Left ventricle myocardium superior (tissue), 1 donor: Measurements from ENCODE around the gene VAC14. TPM values are rescaled to one million over a fixed set of nuclear protein-coding genes. Genes with fewer than 3 reads are reported as not detected.
"Not testable (repeated sequence)": the region's sequence is repeated elsewhere in the genome, so short reads cannot be mapped to it uniquely, and the experiment has no call there.

Experiments used
- ATAC-seq: fragments of 200-7000 bp; cut with Tn5 transposase; one replicate; pipeline ENCODE4 v1.9.1; 2020; ENCODE audit warnings: mild to moderate bottlenecking, moderate library complexity
- DNase-seq: peaks from one replicate; pipeline ENCODE4 v3.0.0-alpha.2; 2020
- intact Hi-C: fragments of 100-400 bp; cut with micrococcal nuclease; formaldehyde crosslinking; loops from one replicate; pipeline ENCODE4 v1.11.0; 2022
- total RNA-seq: library from RNA; stranded (reverse); fragmentation: NEBNext Ultra II Directional; extraction: Animal tissue kit (Norgen Biotek cat#: 25700); gene quantifications from one replicate; pipeline ENCODE4 v1.2.1, GENCODE V29; 2021
- donor health status: DM: no; HTN: yes; CAD: no; lungs with severe emphysema.

Gene VAC14
- total RNA-seq, 1 donor from 2014 or later: 20.4 TPM

DNA sequence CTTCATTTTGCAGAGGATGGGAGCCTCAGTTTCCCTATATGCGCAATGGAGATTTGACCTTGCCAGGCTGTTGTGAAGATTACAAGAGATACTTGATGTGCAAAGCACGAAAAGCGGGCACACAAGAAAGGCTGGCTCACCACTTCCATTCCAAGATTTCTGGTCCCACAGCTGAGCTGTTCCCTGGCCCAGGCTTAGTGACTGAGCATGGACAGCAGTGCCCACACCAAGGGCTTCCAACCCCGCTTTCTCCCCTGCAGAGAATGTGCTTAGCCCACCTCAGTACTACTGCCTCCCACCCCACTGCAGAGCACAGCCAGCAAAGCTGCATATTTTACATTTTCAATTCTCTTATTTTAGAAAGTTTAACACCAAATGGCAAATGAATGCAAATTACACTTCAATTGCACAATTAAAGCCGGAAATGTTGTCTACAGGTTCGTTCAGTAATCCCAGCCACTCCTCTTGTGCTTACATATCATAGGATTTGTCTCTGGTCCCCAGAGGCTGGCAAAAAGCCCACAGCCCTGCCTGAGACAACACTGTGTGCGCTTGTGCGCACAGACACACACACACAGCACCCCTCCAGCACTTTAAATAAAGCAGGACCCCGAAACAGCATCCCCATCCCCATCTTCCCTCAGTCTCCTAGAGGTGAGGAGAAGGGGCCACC lies 51.8 kb downstream of the VAC14 start:
- DNase-seq (no peak), ATAC-seq (no peak)
- intact Hi-C loops: no loop called here

DNA sequence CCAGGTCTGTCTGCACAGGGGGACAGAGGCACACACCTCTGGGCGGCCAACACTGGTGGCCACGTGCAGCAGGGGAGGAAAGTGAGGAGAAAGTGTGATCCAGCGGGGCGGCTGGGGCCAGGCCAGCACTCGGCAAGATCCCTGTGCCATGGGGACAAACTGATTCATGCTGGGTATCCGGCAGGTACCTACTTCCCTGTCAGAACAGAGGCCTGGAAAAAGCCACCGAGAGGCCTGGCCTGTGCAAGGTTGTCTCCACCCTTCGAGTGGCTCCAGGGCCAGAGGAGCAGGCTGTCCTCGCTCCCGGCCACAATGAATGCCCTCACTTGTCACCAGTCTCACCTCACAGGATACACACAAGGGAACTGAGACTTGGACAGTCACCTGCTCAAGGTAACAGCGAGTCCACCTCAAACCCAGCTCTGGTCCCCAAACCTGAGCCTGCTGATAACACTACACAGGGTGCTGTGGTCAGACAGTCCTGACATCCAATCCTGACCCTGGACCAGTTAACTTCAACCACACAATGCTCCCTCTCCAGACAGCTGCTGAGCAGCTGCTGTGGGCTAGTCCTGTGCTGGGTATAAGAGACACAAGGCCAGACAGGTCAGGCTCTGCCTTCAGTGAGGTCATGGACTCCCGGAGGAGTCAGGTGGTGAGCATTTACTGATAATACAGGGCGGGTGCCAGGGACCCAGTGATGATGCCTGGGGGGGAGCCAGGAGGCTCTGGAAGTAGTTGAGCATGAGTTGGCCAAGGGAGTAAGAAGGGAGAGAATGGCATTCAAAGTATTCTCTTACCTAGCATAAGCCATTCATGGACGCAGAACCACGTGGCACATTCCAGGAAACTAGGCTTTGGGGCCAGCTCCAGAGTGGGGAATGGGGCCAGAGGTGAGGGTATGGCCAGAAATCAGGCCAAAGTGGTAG lies 53.0 kb downstream of the VAC14 start:
- intact Hi-C loops: no loop called here
- ATAC-seq (peak; percentile 36), DNase-seq (peak; percentile 60)

DNA sequence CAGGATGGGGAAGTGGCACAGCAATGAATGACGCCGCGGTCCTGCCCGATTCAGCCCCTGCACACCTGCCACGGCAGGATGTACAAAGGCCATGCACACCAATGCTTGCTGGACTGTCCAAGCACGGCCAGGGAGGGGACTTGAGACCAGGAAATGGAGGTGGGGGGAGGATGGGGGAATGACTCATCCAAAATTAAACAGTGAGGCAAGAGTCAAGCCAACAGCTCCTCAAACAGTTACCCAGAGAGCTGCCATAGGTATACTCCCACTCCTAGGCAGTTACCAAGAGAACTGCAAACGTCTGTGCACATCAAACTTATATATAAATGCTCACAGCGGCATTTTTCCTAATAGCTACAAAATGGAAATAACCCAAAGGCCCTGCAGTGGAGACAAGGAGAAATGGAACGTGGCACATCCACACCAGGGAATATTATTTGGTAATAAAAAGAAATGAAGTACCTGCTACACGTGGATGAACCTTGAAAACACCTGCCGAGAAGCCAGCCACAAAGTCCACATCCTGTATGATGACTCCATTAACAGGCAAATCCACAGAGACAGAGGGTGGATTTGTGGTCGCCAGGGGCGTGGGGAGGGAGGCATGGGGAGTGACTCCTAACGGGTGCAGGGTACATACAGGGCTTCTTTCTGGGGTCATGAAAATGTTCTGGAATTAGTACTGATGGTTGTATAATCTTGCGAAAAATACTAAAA lies 54.1 kb downstream of the VAC14 start:
- ATAC-seq (peak; percentile 52), DNase-seq (peak; percentile 62)
- intact Hi-C loops: no loop called here

DNA sequence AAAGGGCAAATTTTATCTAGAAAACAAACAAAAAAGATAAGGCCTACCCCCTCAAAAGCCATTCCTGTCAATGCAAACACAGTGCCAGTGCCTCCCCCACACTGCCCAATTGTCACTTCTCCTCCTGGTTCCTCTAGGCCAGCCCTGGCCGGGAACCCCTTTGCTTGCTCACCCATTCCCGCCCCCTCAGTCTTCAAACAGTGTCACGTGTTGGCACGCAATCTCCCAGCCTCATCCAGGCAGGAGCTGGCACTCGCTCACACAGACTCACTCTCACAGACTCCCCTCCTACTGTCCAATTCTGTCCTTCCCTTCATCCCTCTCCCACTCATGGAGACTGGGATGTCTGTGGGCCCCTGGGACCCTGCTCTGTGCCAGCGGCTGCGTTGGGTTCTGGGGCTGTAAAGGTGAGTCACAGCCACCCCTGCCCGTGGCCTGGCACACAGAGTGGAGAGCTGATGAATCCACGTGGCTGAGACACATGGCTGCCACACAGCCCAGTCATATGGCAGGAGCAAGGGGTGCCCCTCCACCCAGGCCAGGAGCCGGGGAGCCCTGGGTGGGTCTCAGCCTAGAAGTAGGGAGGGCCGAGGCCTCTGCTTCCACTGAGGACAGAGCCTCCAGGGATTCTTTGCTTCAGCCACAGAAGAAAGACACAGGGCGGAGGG lies 54.8 kb downstream of the VAC14 start:
- intact Hi-C loops: no loop called here
- DNase-seq (peak; percentile 65), ATAC-seq (peak; percentile 27)

DNA sequence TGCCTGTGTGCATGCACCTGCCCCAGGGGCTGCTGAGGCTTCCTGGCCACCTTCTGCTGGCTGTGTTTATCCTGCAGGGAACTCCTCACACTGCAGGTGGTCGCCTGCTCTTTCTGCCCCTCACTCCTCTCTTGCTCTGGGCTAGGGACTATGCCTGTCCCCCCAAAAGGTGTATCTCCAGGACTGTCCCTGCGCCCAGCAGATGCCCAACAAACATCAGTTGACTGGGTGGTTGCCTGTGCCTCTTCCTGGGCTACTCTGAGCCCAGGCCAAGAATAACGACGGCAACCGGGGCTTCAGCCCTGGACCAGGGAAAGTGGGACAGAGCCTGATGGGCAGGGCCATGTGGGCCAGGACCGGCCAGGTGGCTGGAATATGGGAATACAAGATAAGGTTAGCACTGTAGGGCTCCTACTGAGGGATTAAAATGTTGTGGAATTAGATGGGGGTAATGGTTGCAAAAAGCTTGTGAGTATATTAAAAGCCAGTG lies 55.4 kb downstream of the VAC14 start:
- intact Hi-C loops: no loop called here
- ATAC-seq (no peak), DNase-seq (no peak)

DNA sequence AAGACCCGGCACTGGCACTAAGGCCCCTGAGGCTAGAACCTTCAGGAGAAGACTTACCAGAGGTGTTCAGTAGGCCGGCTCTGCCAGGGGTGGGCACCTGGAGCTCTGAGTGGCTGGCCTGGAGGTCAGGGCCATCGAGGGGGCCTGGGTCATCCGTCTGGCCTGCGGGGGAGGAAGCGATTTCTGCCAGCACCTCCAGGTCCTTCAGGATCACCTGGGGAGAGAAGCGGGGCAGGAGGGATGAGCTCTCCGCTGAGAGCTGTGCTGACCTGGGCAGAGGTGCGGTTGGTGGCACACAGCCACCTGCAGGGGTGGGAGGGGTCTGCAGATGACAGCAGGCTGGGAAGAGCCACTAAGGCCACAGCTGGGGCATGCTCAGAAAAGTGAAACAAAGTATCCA lies 56.6 kb downstream of the VAC14 start:
- intact Hi-C loops: no loop called here
- ATAC-seq (no peak), DNase-seq (no peak)

DNA sequence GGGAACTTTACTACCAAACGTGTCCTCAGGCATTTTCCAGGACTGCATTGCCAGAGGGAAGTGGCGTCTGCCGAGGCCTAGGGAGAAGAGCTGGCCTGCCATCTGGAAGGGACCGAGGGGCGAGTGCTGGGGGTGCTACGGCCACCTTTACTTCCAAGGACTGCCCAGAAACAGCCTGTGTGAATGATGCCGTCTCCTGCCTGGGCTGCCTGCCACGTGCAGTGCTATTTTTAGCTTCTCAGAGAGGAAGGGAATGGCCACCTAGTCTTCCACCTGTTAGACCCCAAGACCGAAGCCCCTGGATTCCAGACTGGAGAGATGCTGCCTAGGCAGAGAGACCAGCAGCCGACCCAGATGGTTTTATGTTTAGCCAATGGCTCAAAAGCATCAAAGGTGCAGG lies 57.2 kb downstream of the VAC14 start:
- intact Hi-C loops: no loop called here
- DNase-seq (peak; percentile 60), ATAC-seq (peak; percentile 11)

DNA sequence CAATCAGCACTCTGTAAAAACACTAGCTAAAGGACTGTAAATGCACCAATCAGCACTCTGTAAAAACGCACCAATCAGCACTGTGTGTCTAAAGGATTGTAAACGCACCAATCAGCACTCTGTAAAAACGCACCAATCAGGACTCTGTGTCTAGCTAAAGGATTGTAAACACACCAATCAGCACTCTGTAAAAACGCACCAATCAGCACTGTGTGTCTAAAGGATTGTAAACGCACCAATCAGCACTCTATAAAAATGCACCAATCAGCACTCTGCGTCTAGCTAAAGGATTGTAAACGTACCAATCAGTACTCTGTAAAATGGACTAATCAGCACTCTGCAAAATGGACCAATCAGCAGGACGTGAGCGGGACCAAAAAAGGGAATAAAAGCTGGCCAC lies 58.0 kb downstream of the VAC14 start:
- DNase-seq, intact Hi-C loops, ATAC-seq: not testable (repeated sequence)

DNA sequence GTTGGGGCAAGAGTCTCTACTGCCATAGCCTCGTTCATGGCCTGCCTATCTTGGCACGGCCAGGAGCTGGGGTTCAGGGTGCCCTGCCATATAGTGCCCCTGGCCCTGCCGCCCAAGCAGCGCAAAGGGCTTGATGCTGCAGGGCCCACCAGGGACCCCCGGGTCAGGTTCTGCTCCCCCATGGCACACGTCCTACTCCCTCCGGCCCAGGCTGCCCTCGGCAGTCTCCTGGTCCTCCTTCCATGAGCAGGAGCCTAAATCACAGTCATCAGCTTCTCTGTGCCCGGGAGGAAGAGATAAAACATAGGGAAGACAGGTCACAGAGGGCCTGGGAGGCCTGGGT lies 59.2 kb downstream of the VAC14 start:
- ATAC-seq (no peak), DNase-seq (no peak)
- intact Hi-C loops: no loop called here

DNA sequence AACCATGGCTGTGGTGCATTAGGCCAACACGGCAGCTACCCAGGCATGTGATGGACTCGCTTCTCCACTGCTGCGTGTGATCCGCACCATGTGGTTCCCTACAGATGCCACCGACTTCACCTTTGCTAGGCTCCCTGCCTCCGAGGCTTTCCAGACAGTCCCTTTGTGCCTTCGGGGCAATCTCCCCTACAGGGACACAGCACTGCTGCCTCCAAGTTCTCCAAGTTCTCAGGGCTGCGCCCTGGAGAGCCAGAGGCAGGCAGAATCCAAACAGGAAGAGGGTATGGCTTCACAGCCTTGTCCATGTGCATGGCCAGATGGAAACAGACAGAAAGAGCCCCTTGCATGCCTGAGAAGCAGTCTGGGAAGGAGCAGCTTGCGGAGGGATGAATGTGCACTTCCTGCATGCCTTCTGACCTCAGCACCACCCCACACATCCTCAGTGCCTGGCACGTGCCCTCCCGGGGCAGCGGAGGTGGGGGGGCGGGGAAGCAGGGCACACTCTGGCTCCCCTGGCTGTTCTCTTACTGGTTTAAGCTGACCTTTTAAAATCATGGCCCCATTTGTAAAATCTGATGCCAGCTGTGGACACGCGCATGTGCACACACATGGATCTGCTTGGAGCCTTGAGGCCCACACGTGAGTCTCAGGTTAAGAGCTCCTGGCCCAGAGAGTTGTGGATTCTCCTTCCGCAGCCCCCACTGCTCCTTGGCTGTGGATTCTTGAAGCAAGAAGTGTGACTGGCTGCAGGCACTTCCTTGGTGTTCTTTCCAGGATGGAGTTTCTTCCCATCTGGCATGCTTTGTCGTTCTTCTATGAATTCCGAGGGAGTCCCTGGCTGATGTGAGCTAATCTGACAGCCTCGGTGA lies 59.8 kb downstream of the VAC14 start:
- intact Hi-C loops: no loop called here
- no peak for ATAC-seq
- DNase-seq: no peak

DNA sequence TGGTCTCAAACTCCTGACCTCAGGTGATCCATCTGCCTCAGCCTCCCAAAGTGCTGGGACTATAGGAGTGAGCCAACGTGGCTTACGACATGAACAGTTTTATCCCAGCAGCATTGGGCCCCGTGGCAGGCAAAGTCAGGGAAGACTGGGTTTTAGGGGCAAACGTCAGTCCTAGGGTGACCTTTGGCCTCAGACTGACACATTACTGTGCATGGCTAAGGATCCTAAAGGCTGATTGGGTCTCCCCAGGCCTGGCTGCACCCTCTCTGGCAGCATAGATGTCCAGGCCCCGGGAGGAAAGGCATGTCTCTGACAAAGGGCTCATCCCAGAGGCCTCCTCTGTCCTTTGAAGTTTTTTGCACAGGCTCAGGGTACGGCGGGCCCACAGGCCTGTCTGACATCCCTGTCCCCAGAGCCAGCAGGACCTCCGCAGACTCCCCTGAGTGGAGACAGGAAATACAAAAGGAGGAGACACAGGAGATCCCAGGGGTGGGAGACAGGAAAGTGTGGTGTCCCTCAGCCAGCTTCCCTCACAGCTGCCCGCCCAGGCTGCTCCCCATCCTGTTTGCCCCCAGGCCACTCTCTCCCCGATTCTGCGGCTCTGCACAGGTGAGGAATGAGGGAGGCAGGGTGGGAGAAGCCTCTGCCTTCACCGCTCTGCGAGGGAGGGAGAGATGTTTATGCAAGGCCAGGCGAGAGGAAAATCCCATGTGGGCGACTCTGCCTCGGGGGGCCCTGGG lies 60.6 kb downstream of the VAC14 start:
- ATAC-seq: no peak
- intact Hi-C loops: no loop called here
- DNase-seq: no peak

DNA sequence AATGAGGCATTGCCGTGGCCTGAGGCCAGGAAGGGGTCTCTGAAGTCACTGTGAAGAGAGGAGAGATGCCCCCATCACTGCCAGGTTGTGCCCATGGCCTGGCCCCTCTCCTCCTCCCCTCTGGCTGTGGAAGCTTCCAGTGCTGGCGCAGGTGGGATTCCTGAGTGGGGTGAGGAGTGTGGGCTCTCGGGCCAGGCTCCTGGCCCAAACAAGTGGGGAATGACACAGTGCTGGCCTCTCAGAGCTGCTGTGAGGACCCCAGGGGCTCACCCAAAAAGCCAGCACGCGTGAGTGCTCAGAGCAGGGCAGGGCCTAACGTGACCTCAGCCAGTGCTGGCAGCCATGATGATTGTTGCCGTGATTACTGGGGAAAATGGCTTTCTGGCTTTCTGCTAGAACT lies 61.6 kb downstream of the VAC14 start:
- ATAC-seq (no peak), DNase-seq (no peak)
- intact Hi-C loops: loop anchor here (10.0 kb wide), 1 partner anchor 55 kb away; the partner anchor contains the start of gene MTSS2

DNA sequence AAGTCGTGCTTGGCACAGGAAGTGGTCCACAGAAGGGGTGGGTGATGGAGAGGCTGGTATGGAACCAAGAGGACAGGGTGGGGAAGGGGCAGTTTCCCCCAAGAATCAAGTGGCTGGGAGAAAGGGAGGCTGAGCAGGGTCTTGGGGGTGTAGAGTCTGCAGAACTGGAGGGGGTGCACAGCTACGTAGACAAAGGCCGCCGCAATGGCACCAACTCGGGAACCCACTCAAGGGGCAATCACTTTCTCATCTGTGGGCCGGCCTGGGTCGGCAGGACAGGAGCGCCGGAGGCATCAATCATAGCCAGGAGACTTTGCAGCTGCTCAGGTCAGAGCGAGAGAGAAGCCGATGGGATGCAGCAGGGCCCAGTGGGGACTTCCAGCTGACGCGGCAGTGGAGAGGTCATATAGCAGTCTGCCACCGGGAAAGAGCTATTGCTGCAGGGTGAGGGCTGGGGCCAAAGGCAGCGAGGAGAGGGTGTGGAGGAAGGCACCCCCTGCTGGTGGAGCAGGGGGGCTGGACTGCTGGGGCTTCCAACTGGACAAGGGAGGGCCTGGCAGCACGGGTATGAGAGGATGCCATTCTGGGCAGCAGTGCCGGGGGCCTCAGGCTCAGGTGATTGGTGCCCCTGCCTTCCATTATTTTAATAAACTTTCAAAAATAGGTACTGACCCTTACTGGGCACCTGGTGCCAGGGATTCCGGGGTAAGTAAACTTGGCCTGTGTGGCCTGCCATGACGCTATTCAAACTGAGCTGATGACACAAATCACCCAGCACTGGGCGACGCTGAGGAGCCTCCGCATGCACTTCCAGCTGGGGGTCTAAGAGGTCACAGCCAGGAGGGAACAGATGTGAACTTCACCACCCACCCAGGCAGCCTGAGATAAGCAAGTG lies 62.6 kb downstream of the VAC14 start:
- intact Hi-C loops: loop anchor here (10.0 kb wide), 1 partner anchor 54 kb away; the partner anchor contains the start of gene MTSS2
- DNase-seq (peak; percentile 86), ATAC-seq (peak; percentile 79)

DNA sequence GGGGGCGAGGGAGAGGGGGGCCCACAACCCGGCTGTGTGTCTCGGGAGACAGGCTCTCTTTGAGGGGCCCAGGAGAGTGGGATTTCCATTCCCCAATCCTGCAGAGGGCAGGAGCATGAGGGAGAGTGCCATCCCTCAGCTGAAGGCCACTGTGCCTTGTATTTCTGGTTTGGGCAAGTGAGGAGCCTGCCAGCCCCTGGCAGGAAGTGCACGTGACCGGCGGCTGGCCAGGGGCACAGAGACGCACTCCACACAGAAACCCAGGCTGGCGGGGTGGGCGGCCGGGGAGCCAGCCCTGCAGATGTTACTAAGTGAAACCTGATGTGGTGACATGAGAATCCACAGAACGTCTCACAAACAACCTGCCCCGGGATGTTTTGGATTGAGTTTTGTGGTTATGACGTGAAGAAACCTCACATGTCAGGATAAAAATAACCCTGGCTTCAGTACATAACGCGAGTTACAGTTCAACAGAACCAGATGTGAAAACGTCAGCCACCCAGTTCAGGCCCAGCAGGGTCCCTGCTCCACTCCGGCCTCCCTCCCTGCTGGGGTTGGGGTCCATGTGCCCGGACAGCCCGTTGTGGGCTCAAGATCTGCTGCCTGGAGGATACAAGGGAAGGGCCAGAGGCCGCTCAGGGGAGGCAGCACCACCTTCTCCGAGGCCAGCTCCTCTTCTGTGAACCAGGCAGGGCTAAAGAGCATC lies 63.4 kb downstream of the VAC14 start:
- peak; percentile 78 for ATAC-seq

DNA sequence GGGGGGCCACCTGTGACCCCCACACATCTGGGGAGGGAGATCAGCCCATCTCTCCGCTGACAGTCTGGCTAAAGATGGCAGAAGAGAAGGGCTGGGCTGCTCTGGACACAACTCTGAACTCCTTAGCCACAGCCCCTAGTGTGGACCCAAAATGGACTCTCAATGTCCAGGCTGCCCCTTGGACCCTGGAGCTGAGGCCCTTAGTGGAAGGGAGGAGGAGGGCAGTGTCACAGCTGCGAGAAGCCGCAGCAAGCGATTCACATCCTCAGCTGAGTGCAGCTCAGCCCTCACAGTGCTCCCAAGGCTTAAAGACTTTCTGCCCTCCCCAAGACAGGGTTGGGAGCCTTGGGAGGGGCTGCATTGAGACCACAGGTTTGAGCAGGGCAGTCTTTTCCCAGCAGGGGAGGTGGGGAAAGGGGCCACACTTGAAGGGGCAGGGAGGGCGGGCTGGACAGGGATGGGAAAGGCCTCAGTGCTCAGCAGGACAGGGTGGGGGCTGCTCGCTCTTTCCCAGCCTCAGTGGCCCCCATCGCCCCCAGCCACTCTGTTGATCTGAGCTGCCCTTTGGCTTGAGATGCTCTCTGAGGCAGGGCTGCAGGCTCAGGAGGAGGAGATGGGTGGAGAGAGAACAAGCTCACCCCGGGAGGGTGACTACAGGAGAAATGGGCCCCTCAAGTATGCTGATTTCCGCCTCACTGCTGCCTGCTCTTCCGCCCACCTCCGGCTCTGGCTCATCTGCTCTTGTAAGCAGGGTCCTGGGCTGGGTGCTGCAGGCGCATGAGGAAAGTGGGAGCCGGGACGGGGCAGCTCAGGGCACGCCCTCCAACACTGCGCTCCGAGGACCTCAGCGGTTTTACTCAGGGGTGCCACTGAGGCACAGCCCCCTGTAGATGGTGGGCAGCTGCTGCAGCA lies 64.2 kb downstream of the VAC14 start:
- no peak for ATAC-seq
- intact Hi-C loops: loop anchor here (10.0 kb wide), 1 partner anchor 52 kb away; the partner anchor contains the start of gene MTSS2
- no peak for DNase-seq

More for the DNA sequence above, 63.4 kb downstream of the VAC14 start:
- intact Hi-C loops: loop anchor here (10.0 kb wide), 1 partner anchor 53 kb away; the partner anchor contains the start of gene MTSS2
- peak; percentile 90 for DNase-seq
